HL-60 (cell line): Measurements from ENCODE around the gene EFL1.

Source experiments
- CTCF ChIP-seq: IDR thresholded peaks from one replicate; pipeline ENCODE4 v1.5.1; 2011; ENCODE audit warnings: low read length, control low read depth, inconsistent platforms; ENCODE audit not compliant: insufficient read depth
- GABPA ChIP-seq: IDR thresholded peaks from 2 replicates; pipeline ENCODE4 v1.6.1; 2012; ENCODE audit warnings: low read depth
- POLR2AphosphoS5 ChIP-seq: IDR thresholded peaks from 2 replicates; pipeline ENCODE4 v1.6.1; 2012; ENCODE audit warnings: low read depth
- REST ChIP-seq: IDR thresholded peaks from 2 replicates; pipeline ENCODE4 v1.6.1; 2012; ENCODE audit warnings: low read depth; ENCODE audit not compliant: insufficient replicate concordance
- SPI1 ChIP-seq: IDR thresholded peaks from 2 replicates; pipeline ENCODE4 v1.6.1; 2012; ENCODE audit warnings: low read depth, mild to moderate bottlenecking, borderline replicate concordance

- TF ChIP-seq CTCF (no peak), REST (no peak), POLR2AphosphoS5 (no peak), SPI1 (no peak), GABPA (no peak; the same call in 1 of the 2 replicates)
Measured at GRCh38 chr15:82262422-82263026, at the start of gene EFL1, which contains the start of gene SAXO2.
